CD4-positive, alpha-beta T cell treated with Interleukin-15 for 1 hour (primary cell): ENCODE data around the gene SLC22A23.
A peak's percentile ranks its signal among the peaks of the same experiment; 100 is the strongest.

Experiments
- DNase-seq: peaks from one replicate; pipeline ENCODE4 v3.0.0-alpha.2; 2020

The SLC22A23 gene

GRCh38 chr6:3456898-3457709, at the start of gene SLC22A23:
Gene SLC22A23, minus strand, starts transcription at chr6:3457050. Its CDS starts 491 bp downstream, at chr6:3456559.
- DNase-seq, result peak; percentile 71

- DNase-seq, result no peak
Measured at GRCh38 chr6:3506200-3506599, 49.4 kb upstream of the SLC22A23 start.

GRCh38 chr6:3504938-3505805, 48.3 kb upstream of the SLC22A23 start:
- no peak for DNase-seq

GRCh38 chr6:3504354-3504753, 47.5 kb upstream of the SLC22A23 start:
- no peak for DNase-seq

- DNase-seq, result no peak
Measured at GRCh38 chr6:3501826-3502500, 45.1 kb upstream of the SLC22A23 start.

GRCh38 chr6:3500262-3501014, 43.6 kb upstream of the SLC22A23 start:
- no peak for DNase-seq

- no peak for DNase-seq
Measured at GRCh38 chr6:3499603-3500002, 42.8 kb upstream of the SLC22A23 start.

GRCh38 chr6:3496395-3496794, 39.5 kb upstream of the SLC22A23 start:
- DNase-seq, result no peak

GRCh38 chr6:3494391-3495100, 37.7 kb upstream of the SLC22A23 start:
- no peak for DNase-seq

- no peak for DNase-seq
Measured at GRCh38 chr6:3490625-3490980, 33.8 kb upstream of the SLC22A23 start.

GRCh38 chr6:3489961-3490624, 33.2 kb upstream of the SLC22A23 start:
- no peak for DNase-seq

- DNase-seq, result no peak
Measured at GRCh38 chr6:3489027-3489757, 32.3 kb upstream of the SLC22A23 start.

- no peak for DNase-seq
Measured at GRCh38 chr6:3484946-3485345, 28.1 kb upstream of the SLC22A23 start.

- no peak for DNase-seq
Measured at GRCh38 chr6:3484192-3484591, 27.3 kb upstream of the SLC22A23 start.

GRCh38 chr6:3483675-3484074, 26.8 kb upstream of the SLC22A23 start:
- DNase-seq, result no peak

GRCh38 chr6:3482869-3483268, 26.0 kb upstream of the SLC22A23 start:
- no peak for DNase-seq

- no peak for DNase-seq
Measured at GRCh38 chr6:3481640-3482039, 24.8 kb upstream of the SLC22A23 start.

GRCh38 chr6:3480009-3480408, 23.2 kb upstream of the SLC22A23 start:
- no peak for DNase-seq

- no peak for DNase-seq
Measured at GRCh38 chr6:3473773-3474172, 16.9 kb upstream of the SLC22A23 start.

GRCh38 chr6:3471711-3472110, 14.9 kb upstream of the SLC22A23 start:
- no peak for DNase-seq

GRCh38 chr6:3471286-3471685, 14.4 kb upstream of the SLC22A23 start:
- DNase-seq, result no peak
